ENCODE measurements around the gene NUP93.

GRCh38 chr16:56775162-56775561, 45.2 kb downstream of the NUP93 start:
- TF ChIP-seq CTCF (IDR thresholded peaks at IDR 0.05) (no peak), POLR2A (IDR thresholded peaks at IDR 0.05) (no peak)
